ENCODE measurements around the gene RNF186.
A peak's percentile ranks its signal among the peaks of the same experiment; 100 is the strongest.

The RNF186 gene

GRCh38 chr1:19800076-19800804, 14.8 kb downstream of the RNF186 start:
- Histone ChIP-seq H3K9me3 (ENCODE audit: control insufficient read depth, insufficient read depth, low read depth, low read length) (no peaks in the 10 kb centered on the region), H3K36me3 (ENCODE audit: control insufficient read depth in 2 of 2, insufficient read depth in 1 of 2, low read length in 2 of 2) (no peaks in the 10 kb centered on the region), H3K27ac (ENCODE audit: extremely low read depth, low read depth, low read length) (peak overlapping the region; percentile 40; the same call in 1 of the 2 replicates), H3K4me1 (ENCODE audit: control insufficient read depth, insufficient read depth, low read length) (no peaks in the 10 kb centered on the region; the same call in 1 of the 2 replicates), H3K4me3 (ENCODE audit: low read depth, low read length) (peak overlapping the region; percentile 46)
- ChIA-PET POLR2A (no interaction called here), CTCF (no interaction called here)
- no peak for TF ChIP-seq ZNF623 (tag by site-specific recombination; IDR thresholded peaks at IDR 0.05)
- TF ChIP-seq ZNF645 (tag by site-specific recombination; IDR thresholded peaks at IDR 0.05), result no peak
- no peak for TF ChIP-seq ZNF239 (tag by site-specific recombination; IDR thresholded peaks at IDR 0.05)
- TF ChIP-seq ZNF501 (tag by site-specific recombination; IDR thresholded peaks at IDR 0.05), result no peak
- no peak for TF ChIP-seq ZNF521 (tag by site-specific recombination; IDR thresholded peaks at IDR 0.05)
- TF ChIP-seq MYNN (tag by site-specific recombination; IDR thresholded peaks at IDR 0.05; ENCODE audit: borderline replicate concordance), result no peak
- no peak for TF ChIP-seq ZNF155 (tag by site-specific recombination; IDR thresholded peaks at IDR 0.05)
- TF ChIP-seq HIC1 (tag by site-specific recombination; IDR thresholded peaks at IDR 0.05), result 0 out of 2 replicates have a peak, but pooled peaks have one; percentile 19
- TF ChIP-seq ZNF560 (tag by site-specific recombination; IDR thresholded peaks at IDR 0.05; ENCODE audit: borderline replicate concordance), result no peak
- no peak for TF ChIP-seq ZNF837 (tag by site-specific recombination; IDR thresholded peaks at IDR 0.05)
- TF ChIP-seq PRDM10 (tag by site-specific recombination; IDR thresholded peaks at IDR 0.05), result peak; percentile 91
- TF ChIP-seq PRDM4 (tag by site-specific recombination; IDR thresholded peaks at IDR 0.05), result no peak
- TF ChIP-seq GLIS1 (tag by site-specific recombination; IDR thresholded peaks at IDR 0.05), result peak; percentile 68
- TF ChIP-seq ZNF610 (tag by site-specific recombination; IDR thresholded peaks at IDR 0.05; ENCODE audit: borderline replicate concordance), result no peak
- TF ChIP-seq ZNF121 (tag by site-specific recombination; IDR thresholded peaks at IDR 0.05), result no peak
- no peak for TF ChIP-seq ZNF174 (tag by site-specific recombination; IDR thresholded peaks at IDR 0.05)
- TF ChIP-seq ZNF670 (tag by site-specific recombination; IDR thresholded peaks at IDR 0.05; ENCODE audit: low read depth), result no peak
- TF ChIP-seq ZSCAN16 (tag by site-specific recombination; IDR thresholded peaks at IDR 0.05), result peak; percentile 53; the same call in 1 of the 2 replicates
- no peak for TF ChIP-seq ZSCAN5A (tag by site-specific recombination; IDR thresholded peaks at IDR 0.05)
- no peak for TF ChIP-seq ZFP3 (tag by site-specific recombination; IDR thresholded peaks at IDR 0.05; ENCODE audit: low read depth)
- TF ChIP-seq ZNF530 (tag by site-specific recombination; IDR thresholded peaks at IDR 0.05; ENCODE audit: low read depth), result no peak
- no peak for TF ChIP-seq ZSCAN4 (tag by site-specific recombination; IDR thresholded peaks at IDR 0.05)
- no peak for TF ChIP-seq ZBTB49 (tag by site-specific recombination; IDR thresholded peaks at IDR 0.05; ENCODE audit: low read depth)
